OCI-LY1 (cell line): ENCODE data around the gene RTL9.

Experiments used
- CTCF ChIP-seq: fragments of 200-600 bp; sonication (generic), shearing (Covaris generic); IDR thresholded peaks from 2 replicates; pipeline ENCODE4 v1.5.1; 2017; ENCODE audit warnings: mild to moderate bottlenecking, antibody characterized with exemption, low read length, moderate library complexity, mixed read lengths
- EZH2 ChIP-seq: fragments of 200-600 bp; sonication (generic), shearing (Covaris generic); IDR thresholded peaks from 2 replicates; pipeline ENCODE4 v1.8.0; 2017; ENCODE audit warnings: borderline replicate concordance, mixed run types, mild to moderate bottlenecking, antibody characterized with exemption, low read length, moderate library complexity, mixed read lengths

- no peak for TF ChIP-seq CTCF
- TF ChIP-seq EZH2 = no peak
Measured at GRCh38 chrX:110341189-110342035, 17.2 kb upstream of the RTL9 start.
